Esophagus muscularis mucosa (tissue), 4 donors: ENCODE data around the gene LRRC47. TPM values are rescaled to one million over a fixed set of nuclear protein-coding genes. Genes with fewer than 3 reads are reported as not detected.
A peak's percentile ranks its signal among the peaks of the same experiment; 100 is the strongest.

Source experiments
- DNase-seq: peaks from one replicate; pipeline ENCODE4 v3.0.0-alpha.2; 2017; ENCODE audit errors: extremely low spot score
- H3K27ac ChIP-seq, 4 donors: fragments of 200-600 bp; sonication (generic); replicated peaks in 1 of 4; 1 replicate in 3 of 4; 2 replicates in 1 of 4; pipeline ENCODE4 v1.5.1; 2016 to 2019; ENCODE audit warnings: mild to moderate bottlenecking in 1 of 4
- H3K27me3 ChIP-seq, 4 donors: fragments of 200-600 bp; sonication (generic); one replicate each; pipeline versions ENCODE4 v1.5.1 to v1.6.0; 2016 to 2019
- H3K36me3 ChIP-seq, 4 donors: fragments of 200-600 bp; sonication (generic); one replicate each; pipeline ENCODE4 v1.5.1; 2016 to 2019
- H3K4me1 ChIP-seq, 4 donors: fragments of 200-600 bp; sonication (generic); one replicate each; pipeline ENCODE4 v1.5.1; 2016 to 2019
- H3K4me3 ChIP-seq, 4 donors: fragments of 200-600 bp; sonication (generic); 1 replicate in 2 of 4; 2 replicates in 2 of 4; pipeline ENCODE4 v1.5.1; 2016 to 2019; ENCODE audit warnings: mild to moderate bottlenecking in 4 of 4, moderate library complexity in 1 of 4
- H3K9me3 ChIP-seq, 4 donors: fragments of 200-600 bp; sonication (generic); 1 replicate in 3 of 4; 2 replicates in 1 of 4; pipeline ENCODE4 v1.5.1; 2016 to 2019
- CTCF ChIP-seq, 3 experiments: fragments of 200-600 bp in 2 of 3; fragments of 450-650 bp in 1 of 3; sonication (generic) in 2 of 3; IDR thresholded peaks; one replicate each; pipeline ENCODE4 v1.5.1; 2017 to 2019; ENCODE audit warnings: antibody characterized with exemption in 3 of 3, mild to moderate bottlenecking in 2 of 3, moderate library complexity in 1 of 3
- EP300 ChIP-seq: sonication (generic); formaldehyde crosslinking; IDR thresholded peaks from one replicate; pipeline ENCODE4 v1.6.1; 2017; ENCODE audit warnings: antibody characterized with exemption
- POLR2A ChIP-seq: fragments of 450-650 bp; IDR thresholded peaks from one replicate; pipeline ENCODE4 v1.6.1; 2017; ENCODE audit warnings: antibody characterized with exemption, moderate library complexity, mild to moderate bottlenecking, low read depth
- POLR2AphosphoS5 ChIP-seq, 2 donors: sonication (generic); formaldehyde crosslinking; IDR thresholded peaks; one replicate each; pipeline ENCODE4 v1.6.1; 2017; ENCODE audit warnings: antibody characterized with exemption in 2 of 2
- WGBS: methylation state at CpG from one replicate; pipeline ENCODE4 v1.1.5; 2018; 5-methylcytosine and 5-hydroxymethylcytosine counted together
- intact Hi-C: fragments of 100-400 bp; cut with DNase I; formaldehyde crosslinking; loops from one replicate; pipeline ENCODE4 v1.15.1; 2023
- total RNA-seq, 4 donors: library from RNA; depleted of rRNA; stranded (reverse); fragments of >200 nt; gene quantifications; one replicate each; pipeline versions ENCODE4 v1.1.0 to v1.2.1, GENCODE V29; 2016

Gene LRRC47
- total RNA-seq, 4 donors from 2014 or later: 34.1 to 51.6 (median 44.1) TPM

DNA sequence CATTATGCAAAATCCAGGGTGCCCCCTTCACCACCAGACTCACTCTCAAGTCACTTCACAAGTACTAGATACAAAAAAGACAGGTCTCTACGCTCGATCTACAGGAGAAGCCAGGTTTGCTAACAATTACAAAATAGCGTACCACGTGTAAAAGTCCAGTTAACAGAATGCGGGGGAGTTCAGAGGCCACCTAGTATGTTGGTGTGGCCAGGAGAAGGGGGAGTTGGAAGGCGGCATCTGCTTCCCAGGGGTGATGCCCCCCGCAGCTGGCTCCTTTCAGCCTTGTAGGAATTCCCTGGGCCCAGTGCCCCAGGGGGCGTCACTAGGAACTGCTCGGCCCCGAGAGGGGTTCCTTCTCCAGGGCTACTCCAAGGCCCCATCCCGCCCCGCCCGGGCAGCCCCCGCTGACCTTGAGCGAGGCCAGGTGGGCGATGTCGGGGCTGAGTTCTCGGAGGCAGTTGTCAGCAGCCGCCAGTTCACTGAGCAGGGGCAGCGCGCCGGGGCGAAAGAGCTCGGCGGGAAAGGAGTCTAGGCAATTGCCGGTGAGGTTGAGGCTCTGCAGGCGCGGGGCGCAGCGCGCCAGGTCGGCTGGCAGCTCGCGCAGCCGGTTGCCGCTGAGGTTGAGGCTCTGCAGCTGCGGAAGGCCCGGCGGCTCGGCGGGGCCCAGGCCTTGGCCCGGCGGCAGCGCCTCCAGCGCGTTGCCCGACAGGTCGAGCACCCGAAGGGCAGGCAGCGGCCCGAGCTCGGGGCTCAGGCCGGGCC lies 664 bp downstream of the LRRC47 start:
- peaks cover 34 to 60% (median 48%) of the 10 kb centered on the region in 4 donors for H3K4me1 ChIP-seq
- no peak for TF ChIP-seq EP300
- no peak for TF ChIP-seq POLR2AphosphoS5 (IDR thresholded peaks at IDR 0.05)
- no peak for TF ChIP-seq POLR2A
- no peak for TF ChIP-seq CTCF (IDR thresholded peaks at IDR 0.05)
- peak overlapping the region; percentile 68 to 91 (median 83) for H3K27ac ChIP-seq

GRCh38 chr1:3790952-3791351 lies 5.3 kb downstream of the LRRC47 start:
- H3K27me3 ChIP-seq: no peaks in the 10 kb centered on the region
- H3K9me3 ChIP-seq: no peaks in the 10 kb centered on the region
- 81% methylated on average over 13 of the region's 18 CpGs for WGBS
- no peak for DNase-seq
- no peak overlapping the region for H3K27ac ChIP-seq
- TF ChIP-seq POLR2AphosphoS5 (IDR thresholded peaks at IDR 0.05) (no peak), POLR2A (no peak), EP300 (no peak), CTCF (IDR thresholded peaks at IDR 0.05) (no peak)
- intact Hi-C loops: loop anchor here (10.0 kb wide), 1 partner anchor 104 kb away; no protein-coding TSS in a partner anchor
- peaks cover 32 to 77% (median 55%) of the 10 kb centered on the region in 4 donors for H3K4me1 ChIP-seq
- peaks cover 11 to 68% (median 30%) of the 10 kb centered on the region in 4 donors for H3K36me3 ChIP-seq
- H3K4me3 ChIP-seq: no peak overlapping the region

More for the DNA sequence above, 664 bp downstream of the LRRC47 start:
- WGBS: 11% methylated on average over 15 of the region's 53 CpGs
- peaks cover 0 to 12% (median 4%) of the 10 kb centered on the region in 4 donors for H3K27me3 ChIP-seq
- H3K4me3 ChIP-seq: peak overlapping the region; percentile 86 to 99 (median 92)
- H3K9me3 ChIP-seq: no peaks in the 10 kb centered on the region
- DNase-seq: no peak
- peaks cover 0 to 21% (median 2%) of the 10 kb centered on the region in 4 donors for H3K36me3 ChIP-seq
- intact Hi-C loops: loop anchor here (10.0 kb wide), 1 partner anchor 99 kb away; no protein-coding TSS in a partner anchor

GRCh38 chr1:3790500-3790923 lies 5.8 kb downstream of the LRRC47 start:
- peaks cover 14 to 72% (median 34%) of the 10 kb centered on the region in 4 donors for H3K36me3 ChIP-seq
- no peak for DNase-seq
- 70% methylated on average over 9 of the region's 12 CpGs for WGBS
- peaks cover 31 to 77% (median 52%) of the 10 kb centered on the region in 4 donors for H3K4me1 ChIP-seq
- no peak overlapping the region for H3K27ac ChIP-seq
- intact Hi-C loops: loop anchor here (10.0 kb wide), 1 partner anchor 104 kb away; no protein-coding TSS in a partner anchor
- TF ChIP-seq CTCF (IDR thresholded peaks at IDR 0.05): no peak
- no peak for TF ChIP-seq POLR2A
- TF ChIP-seq EP300: no peak
- TF ChIP-seq POLR2AphosphoS5 (IDR thresholded peaks at IDR 0.05): no peak
- no peak overlapping the region for H3K4me3 ChIP-seq
- H3K27me3 ChIP-seq: no peaks in the 10 kb centered on the region
- H3K9me3 ChIP-seq: no peaks in the 10 kb centered on the region

- no peak for DNase-seq
- intact Hi-C loops: loop anchor here (10.0 kb wide), 1 partner anchor 105 kb away; no protein-coding TSS in a partner anchor
- Histone ChIP-seq H3K27me3 (no peaks in the 10 kb centered on the region), H3K36me3 (peaks cover 14 to 81% (median 43%) of the 10 kb centered on the region in 4 donors), H3K4me1 (peaks cover 22 to 72% (median 47%) of the 10 kb centered on the region in 4 donors), H3K27ac (no peak overlapping the region), H3K9me3 (no peaks in the 10 kb centered on the region), H3K4me3 (no peak overlapping the region)
- TF ChIP-seq CTCF (IDR thresholded peaks at IDR 0.05) (no peak), EP300 (no peak), POLR2A (no peak), POLR2AphosphoS5 (IDR thresholded peaks at IDR 0.05) (no peak)
- WGBS: 90% methylated on average over 32 of the region's 34 CpGs
These were observed 6.6 kb downstream of the LRRC47 start for GRCh38 chr1:3789421-3790300.
